ENCODE measurements around the gene CFAP70. TPM values are rescaled to one million over a fixed set of nuclear protein-coding genes. Genes with fewer than 3 reads are reported as not detected.

CFAP70 gene
- total RNA-seq, 1 experiment from 2014 or later, result 0.10 TPM

- no TSS peak for BruUV-seq (replicated peaks)
- H3K9me3 ChIP-seq (ENCODE audit: control insufficient read depth, insufficient read depth, low read depth, low read length), result no peaks in the 10 kb centered on the region
- in situ Hi-C loops (cut with HindIII; ENCODE audit: low pct_unique_long_range_greater_than_20kb, low sequenced_read_pairs) (no loop called here), intact Hi-C loops (cut with micrococcal nuclease; ENCODE audit: unreplicated experiment) (no loop called here)
- no peak overlapping the region for H3K4me3 ChIP-seq (ENCODE audit: low read depth in 2 of 2, low read length in 2 of 2)
- TF ChIP-seq TCF7L2 (IDR thresholded peaks at IDR 0.05; ENCODE audit: low read depth, low read length) (no peak), SIN3A (IDR thresholded peaks at IDR 0.05; ENCODE audit: borderline replicate concordance, insufficient read depth, low read depth, low read length) (no peak), REST (IDR thresholded peaks at IDR 0.05; ENCODE audit: insufficient read depth in 1 of 2, low read depth in 2 of 2, low read length in 1 of 2) (no peak), POLR2AphosphoS5 (IDR thresholded peaks at IDR 0.05; ENCODE audit: low read depth, low read length) (no peak), CTCF (IDR thresholded peaks at IDR 0.05) (no peak)
- H3K36me3 ChIP-seq (ENCODE audit: control insufficient read depth, insufficient read depth, low read length), result no peaks in the 10 kb centered on the region
- no peaks in the 10 kb centered on the region for H3K27me3 ChIP-seq (ENCODE audit: control insufficient read depth, insufficient read depth, low read length)
- no peak for ATAC-seq
- POLR2A ChIA-PET, result no interaction called here
- H3K4me1 ChIP-seq (ENCODE audit: control insufficient read depth, insufficient read depth, low read length), result no peaks in the 10 kb centered on the region
- CTCF ChIA-PET, result no interaction called here
- DNase-seq (ENCODE audit: low read depth, low spot score), result no peak
- no peak overlapping the region for H3K27ac ChIP-seq (ENCODE audit: low read length)
Measured at GRCh38 chr10:73338801-73339368, 19.8 kb downstream of the CFAP70 start.

DNA sequence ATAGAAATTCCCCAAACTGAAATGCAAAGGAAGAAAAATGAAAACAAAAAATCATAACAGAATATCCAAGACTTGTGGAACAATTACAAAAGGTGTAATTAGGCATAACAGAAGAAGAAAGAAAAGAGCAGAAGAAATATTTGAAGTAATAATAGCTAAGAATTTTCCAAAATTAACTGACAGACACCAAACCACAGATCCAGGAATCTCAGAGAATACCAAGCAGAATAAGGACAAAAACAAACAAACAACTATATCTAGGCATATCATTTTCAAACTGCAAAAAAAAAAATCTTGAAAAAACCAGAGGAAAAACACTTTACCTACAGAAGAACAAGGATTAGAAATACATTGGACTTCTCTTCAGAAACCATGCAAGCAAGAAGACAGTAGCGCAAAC, 25.5 kb downstream of the CFAP70 start:
- in situ Hi-C loops (cut with HindIII; ENCODE audit: low pct_unique_long_range_greater_than_20kb, low sequenced_read_pairs), result no loop called here

More for the DNA sequence above, 25.5 kb downstream of the CFAP70 start:
- H3K4me1 ChIP-seq (ENCODE audit: control insufficient read depth, insufficient read depth, low read length), result peaks cover 5% of the 10 kb centered on the region; the same call in 1 of the 2 replicates
- CTCF ChIA-PET, result no interaction called here
- H3K4me3 ChIP-seq (ENCODE audit: low read depth in 2 of 2, low read length in 2 of 2), result no peak overlapping the region
- no peaks in the 10 kb centered on the region for H3K9me3 ChIP-seq (ENCODE audit: control insufficient read depth, insufficient read depth, low read depth, low read length)
- no peaks in the 10 kb centered on the region for H3K36me3 ChIP-seq (ENCODE audit: control insufficient read depth, insufficient read depth, low read length)
- ATAC-seq (no peak), DNase-seq (ENCODE audit: low read depth, low spot score) (no peak)
- H3K27me3 ChIP-seq (ENCODE audit: control insufficient read depth, insufficient read depth, low read length), result peaks cover 32% of the 10 kb centered on the region
- H3K27ac ChIP-seq (ENCODE audit: low read length), result no peak overlapping the region
- POLR2A ChIA-PET, result interaction anchor here (0.7 kb wide), 2 partner anchors 9 to 22 kb away, joined by 4 to 8 read pairs; no protein-coding TSS in a partner anchor
- intact Hi-C loops (cut with micrococcal nuclease; ENCODE audit: unreplicated experiment), result no loop called here
- no TSS peak for BruUV-seq (replicated peaks)
- TF ChIP-seq SIN3A (IDR thresholded peaks at IDR 0.05; ENCODE audit: borderline replicate concordance, insufficient read depth, low read depth, low read length) (no peak), TCF7L2 (IDR thresholded peaks at IDR 0.05; ENCODE audit: low read depth, low read length) (no peak), REST (IDR thresholded peaks at IDR 0.05; ENCODE audit: insufficient read depth in 1 of 2, low read depth in 2 of 2, low read length in 1 of 2) (no peak), POLR2AphosphoS5 (IDR thresholded peaks at IDR 0.05; ENCODE audit: low read depth, low read length) (no peak), CTCF (IDR thresholded peaks at IDR 0.05) (no peak)

Data from Panc1 (cell line).